Mammary epithelial cell (primary cell): ENCODE measurements around the gene SFMBT2.

ENCODE experiments used
- EZH2 ChIP-seq: IDR thresholded peaks from 2 replicates; pipeline ENCODE4 v1.6.1; 2012; ENCODE audit warnings: low read length, inconsistent platforms, borderline replicate concordance
- TF ChIP-seq, protein P1 (sequence below), 2 donors: IDR thresholded peaks in 1 of 2; conservative IDR thresholded peaks in 1 of 2; 2 replicates each; pipeline ENCODE4 v1.5.1; 2011 to 2012; ENCODE audit warnings: inconsistent platforms in 2 of 2, low read length in 2 of 2, mild to moderate bottlenecking in 2 of 2, control low read depth in 1 of 2, low read depth in 1 of 2; ENCODE audit not compliant: insufficient read depth in 1 of 2; ENCODE audit errors: extremely low read depth in 1 of 2

DNA sequence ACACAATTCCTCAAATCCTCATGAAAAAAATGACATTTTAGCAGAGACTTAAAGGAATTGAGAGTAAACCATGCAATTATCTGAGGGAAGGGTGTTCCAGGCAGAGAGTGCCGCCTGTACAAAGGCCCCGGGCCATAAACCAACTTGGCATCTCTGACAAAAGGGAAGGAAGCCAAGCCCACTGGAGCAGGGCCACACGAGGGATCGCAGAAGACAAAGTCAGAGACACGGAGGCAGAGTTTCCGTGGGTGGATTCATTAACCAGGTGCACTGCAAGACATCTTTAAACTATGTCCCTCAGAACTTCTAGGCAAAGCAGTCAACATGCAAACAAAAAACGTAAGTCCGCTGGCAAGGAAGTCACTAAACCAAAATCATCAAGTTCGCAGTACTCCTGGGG is 92.0 kb downstream of the SFMBT2 start:
- TF ChIP-seq, protein P1, sequence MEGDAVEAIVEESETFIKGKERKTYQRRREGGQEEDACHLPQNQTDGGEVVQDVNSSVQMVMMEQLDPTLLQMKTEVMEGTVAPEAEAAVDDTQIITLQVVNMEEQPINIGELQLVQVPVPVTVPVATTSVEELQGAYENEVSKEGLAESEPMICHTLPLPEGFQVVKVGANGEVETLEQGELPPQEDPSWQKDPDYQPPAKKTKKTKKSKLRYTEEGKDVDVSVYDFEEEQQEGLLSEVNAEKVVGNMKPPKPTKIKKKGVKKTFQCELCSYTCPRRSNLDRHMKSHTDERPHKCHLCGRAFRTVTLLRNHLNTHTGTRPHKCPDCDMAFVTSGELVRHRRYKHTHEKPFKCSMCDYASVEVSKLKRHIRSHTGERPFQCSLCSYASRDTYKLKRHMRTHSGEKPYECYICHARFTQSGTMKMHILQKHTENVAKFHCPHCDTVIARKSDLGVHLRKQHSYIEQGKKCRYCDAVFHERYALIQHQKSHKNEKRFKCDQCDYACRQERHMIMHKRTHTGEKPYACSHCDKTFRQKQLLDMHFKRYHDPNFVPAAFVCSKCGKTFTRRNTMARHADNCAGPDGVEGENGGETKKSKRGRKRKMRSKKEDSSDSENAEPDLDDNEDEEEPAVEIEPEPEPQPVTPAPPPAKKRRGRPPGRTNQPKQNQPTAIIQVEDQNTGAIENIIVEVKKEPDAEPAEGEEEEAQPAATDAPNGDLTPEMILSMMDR (conservative IDR thresholded peaks at IDR 0.05 in 1 of 2, IDR thresholded peaks at IDR 0.05 in 1 of 2; ENCODE audit: extremely low read depth in 1 of 2, insufficient read depth in 1 of 2, low read depth in 1 of 2, low read length in 2 of 2), result no peak
- TF ChIP-seq EZH2, result no peak
